Hematopoietic multipotent progenitor cell treated with erythropoietin and hydrocortisone succinate and interleukin-3 and kit ligand, for 15 days (in vitro differentiated cells): Measurements from ENCODE around the gene TERB1.
"Not testable (repeated sequence)": the region's sequence is repeated elsewhere in the genome, so short reads cannot be mapped to it uniquely, and the experiment has no call there.

Experiments
- DNase-seq: peaks from one replicate; pipeline ENCODE4 v3.0.0-alpha.2; 2015; ENCODE audit warnings: low spot score

TERB1 gene

DNA sequence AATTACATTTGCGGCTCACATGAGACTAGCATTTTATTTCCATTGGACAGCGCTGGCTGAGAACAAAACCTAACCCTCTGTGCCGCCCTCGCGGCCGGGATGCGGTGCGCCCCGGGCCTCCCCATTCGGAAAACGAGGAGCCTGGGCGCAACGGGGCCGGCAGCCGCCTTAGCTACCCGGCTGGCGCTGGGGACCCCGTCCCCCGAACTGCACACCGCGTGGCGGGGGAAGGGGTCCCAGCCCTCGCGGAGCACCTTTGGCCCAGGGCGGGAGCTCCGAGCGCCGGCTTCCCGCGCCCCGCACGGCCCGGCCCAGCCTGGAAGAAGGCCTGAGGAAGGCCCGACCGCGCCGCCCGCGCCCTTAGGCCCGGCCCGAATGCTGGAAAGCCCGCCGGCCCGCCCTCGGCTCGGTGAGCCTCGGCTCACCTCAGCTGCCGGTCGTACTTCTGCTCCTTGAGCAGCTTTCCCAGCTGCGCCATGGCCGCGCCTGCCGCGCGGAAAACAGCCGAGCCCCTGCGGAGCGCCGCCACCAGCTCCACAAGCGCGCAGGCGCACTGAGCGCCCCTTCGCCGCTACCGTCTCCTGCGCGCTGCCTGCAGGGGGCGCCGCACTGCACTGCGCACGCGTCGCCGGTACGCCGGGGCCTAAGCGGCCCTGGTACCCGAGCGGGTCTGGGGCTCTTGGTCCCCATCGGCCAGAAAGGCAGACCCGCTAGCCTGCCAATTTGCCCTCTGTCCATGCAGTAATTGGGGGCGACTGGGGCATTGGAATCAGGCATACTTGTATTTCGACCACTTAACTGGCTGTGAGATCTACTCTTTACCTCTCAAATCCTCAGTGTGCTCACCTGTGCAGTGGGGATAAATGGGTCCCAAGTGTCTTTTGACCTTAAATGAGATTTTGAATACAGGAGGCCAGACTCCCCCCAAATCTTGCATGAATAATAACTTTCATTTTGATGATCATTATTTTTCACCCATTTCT lies 29.3 kb upstream of the TERB1 start, which contains the start of gene NAE1:
TSS of gene NAE1 (minus strand) at position 555 of the 983 bp plus-strand sequence. CDS start at position 478, 77 bp downstream.
- peak; percentile 92 for DNase-seq

- no peak for DNase-seq
These were observed 22.6 kb upstream of the TERB1 start for GRCh38 chr16:66824006-66824405.

DNA sequence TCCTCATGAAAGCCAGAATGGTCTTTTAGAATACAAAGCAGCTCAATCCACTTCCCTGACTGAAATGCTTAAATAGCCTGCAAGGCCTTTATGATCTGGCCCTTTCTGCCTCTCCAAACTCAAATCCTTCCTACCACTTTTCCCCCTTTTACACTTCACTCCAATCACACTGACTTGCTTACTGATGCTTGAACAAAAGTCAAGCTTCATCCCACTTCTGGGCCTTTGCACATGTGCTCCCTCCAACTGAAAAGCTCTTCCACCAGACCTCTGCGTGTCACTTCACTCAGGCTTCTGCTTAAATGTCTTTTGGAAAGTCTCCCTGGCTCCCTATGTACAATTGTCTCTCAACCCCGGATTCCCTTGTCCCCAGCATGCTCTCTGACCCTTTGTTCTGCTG lies 13.3 kb upstream of the TERB1 start:
- no peak for DNase-seq

GRCh38 chr16:66811043-66811442 lies 9.7 kb upstream of the TERB1 start:
- no peak for DNase-seq

DNA sequence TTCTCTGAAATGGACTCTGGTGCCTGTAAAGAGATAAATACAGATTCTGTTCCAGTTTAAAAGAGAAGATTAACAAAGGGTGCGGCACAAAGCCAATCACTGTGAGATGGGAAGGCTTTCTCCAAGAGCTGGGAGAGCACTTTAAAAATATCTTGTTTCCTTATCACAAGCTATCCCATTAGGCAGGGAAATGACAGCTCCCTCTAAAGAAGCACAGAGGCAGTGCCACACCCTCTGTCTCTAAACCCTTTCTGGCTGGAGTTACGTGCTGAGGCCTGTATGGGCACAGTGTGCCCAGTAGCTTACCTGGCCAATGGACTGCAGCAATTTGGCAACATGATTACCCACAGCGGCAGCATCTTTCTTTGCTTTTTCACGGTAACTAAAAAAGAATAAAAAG lies 9.0 kb upstream of the TERB1 start:
- DNase-seq: no peak

DNA sequence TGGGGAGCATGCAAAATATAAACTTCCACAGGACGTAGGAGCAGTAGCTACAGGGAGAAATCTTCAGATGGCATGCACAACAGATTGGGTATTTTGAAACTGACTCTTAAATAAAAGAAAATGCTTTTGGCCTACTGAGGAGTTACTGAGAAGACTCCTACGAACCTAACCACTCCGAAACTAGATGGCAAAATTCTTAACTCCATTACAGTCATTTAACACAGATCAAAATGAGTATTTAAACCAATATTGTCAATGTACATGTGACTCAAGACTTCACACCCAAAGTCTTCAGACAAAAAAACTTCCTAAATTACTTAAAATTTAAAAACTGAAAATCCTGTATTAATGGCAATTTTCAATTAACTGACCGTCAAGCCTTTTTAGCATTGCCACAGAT lies 8.4 kb upstream of the TERB1 start:
- DNase-seq: no peak

DNA sequence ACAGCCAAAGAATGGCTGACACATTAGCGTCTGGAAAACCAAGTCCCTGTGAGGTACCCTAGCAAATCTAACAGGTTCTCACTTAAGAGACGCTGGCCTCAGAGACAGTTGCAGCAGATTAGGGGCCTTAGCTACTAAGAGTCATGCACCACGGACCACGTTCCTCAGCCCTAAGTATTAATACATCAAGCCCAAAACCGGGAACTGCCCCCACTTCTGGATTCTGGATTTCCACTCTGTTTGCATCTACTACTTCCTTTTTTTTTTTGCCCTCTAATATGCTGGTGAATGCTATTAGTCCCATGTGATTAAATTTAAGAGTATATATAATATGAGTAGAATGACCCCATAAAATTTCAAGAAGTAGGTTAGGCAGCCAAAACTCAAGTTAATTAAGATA lies 775 bp upstream of the TERB1 start:
- no peak for DNase-seq

GRCh38 chr16:66800856-66801255 lies 528 bp downstream of the TERB1 start:
- no peak for DNase-seq

- no peak for DNase-seq
These were observed 3.2 kb downstream of the TERB1 start for GRCh38 chr16:66798161-66798560.

DNA sequence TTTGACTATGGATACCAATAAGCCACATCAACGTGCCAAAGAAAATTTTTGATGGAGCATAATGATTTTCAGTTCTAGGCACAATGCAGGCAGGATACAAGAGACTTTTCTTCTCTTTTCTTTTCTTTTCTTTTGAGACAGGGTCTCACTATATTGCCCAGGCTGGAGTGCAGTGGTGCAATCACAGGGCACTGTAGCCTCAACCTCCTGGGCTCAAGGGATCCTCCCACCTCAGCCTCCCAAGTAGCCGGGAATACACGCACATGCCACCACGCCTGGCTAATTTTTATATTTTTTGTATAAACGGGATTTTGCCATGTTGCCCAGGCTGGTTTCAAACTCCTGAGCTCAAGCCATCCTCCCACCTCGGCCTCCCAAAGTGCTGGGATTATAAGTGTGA lies 7.4 kb downstream of the TERB1 start:
- DNase-seq: not testable (repeated sequence)

GRCh38 chr16:66790130-66790733 lies 11.2 kb downstream of the TERB1 start:
- DNase-seq: no peak

DNA sequence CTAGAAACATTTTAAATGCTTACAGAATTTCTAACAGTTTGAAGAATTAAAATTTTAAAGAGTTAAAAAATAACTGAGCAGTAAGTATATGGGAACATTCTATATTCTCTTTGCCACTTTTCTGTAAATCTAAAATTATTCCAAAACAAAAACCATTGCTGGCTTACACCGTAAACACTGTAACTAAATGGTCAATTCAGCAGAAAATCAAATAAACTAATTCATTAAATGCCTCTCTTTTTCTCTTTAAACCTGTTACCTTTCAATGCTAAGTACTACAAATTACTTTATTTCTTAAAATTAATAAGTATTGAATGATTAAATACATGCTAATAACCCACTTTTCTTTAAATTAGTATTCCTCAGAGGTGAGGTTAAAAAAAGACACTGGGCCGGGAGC lies 14.0 kb downstream of the TERB1 start:
- no peak for DNase-seq

DNA sequence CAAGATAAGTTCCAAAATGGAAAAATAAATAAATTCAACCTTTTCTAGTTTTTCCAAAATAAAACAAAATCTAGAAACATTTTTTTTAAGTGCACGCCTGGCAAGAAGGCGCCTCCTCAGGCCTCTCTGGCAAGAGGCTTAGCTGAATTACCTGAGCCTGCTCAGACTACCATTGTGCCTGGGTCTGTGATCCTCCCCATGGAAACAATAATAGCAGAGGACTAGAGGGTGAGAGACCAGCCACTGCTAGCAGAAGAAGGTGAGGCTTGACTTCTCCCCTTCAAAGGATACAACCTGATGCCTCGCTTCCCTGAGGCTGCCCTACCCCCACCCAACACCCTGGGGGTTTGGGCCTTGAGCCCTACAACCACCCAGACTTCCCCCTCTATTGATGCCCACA lies 14.8 kb downstream of the TERB1 start:
- no peak for DNase-seq

GRCh38 chr16:66776457-66776856 lies 24.9 kb downstream of the TERB1 start:
- DNase-seq: no peak

DNA sequence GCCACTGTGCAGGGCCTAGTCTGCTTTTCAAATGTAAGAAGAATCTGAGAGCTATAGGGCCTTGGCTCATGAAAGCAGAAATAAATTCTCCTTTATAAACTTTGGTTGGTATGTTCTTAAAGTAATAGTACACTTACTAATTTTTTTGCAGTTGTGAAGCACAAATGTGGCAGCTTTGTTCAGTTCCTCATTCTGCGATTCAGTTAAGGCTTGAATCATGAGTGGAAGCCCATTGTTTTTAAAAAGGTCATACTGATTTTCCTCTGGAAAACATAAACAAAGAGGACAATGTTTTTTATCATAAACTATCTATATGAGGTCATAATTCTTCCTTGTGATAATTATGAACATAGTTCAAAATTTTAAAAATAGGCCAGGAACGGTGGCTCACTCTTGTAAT lies 26.4 kb downstream of the TERB1 start:
- no peak for DNase-seq

DNA sequence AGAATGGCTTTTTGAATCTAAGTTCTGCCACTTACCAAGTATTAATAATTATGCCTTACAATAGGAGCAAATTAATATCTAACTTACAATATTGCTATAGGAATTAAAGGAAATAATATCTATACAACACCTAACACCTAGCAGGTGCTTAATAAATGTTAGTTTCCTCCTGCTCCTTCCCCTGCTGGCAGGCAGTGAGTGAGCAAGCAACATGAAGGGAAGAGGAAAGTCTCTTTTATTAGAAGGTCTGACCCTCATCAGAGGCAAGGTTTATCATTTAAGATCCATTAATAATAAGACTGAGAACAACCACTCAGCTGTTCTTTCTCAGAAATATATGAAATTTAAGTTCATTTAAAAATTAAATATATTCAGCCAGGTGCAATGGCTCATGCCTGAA lies 43.3 kb downstream of the TERB1 start:
- DNase-seq: no peak

GRCh38 chr16:66754819-66755218 lies 46.6 kb downstream of the TERB1 start:
- no peak for DNase-seq

- DNase-seq: no peak
These were observed 47.2 kb downstream of the TERB1 start for GRCh38 chr16:66754211-66754610.

DNA sequence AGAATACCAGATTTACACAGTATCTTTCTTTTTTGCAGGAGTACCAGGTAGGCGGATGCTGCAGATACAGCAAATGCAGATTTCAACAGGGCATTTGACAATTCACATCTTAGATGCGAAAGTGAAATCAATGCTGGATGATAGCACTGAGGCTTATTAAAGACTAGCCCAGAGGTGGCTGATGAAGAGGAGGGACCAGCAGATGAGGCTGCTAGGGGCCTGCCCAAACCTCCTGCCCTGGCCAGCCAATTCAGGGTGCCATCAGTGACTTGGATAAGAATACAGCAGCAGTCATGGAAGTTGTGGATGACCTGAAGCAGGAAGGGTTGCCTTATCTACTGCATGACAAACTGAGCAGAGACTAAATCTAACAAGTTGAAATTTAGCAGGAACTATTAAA lies 48.4 kb downstream of the TERB1 start:
- no peak for DNase-seq

GRCh38 chr16:66752379-66752778 lies 49.0 kb downstream of the TERB1 start:
- no peak for DNase-seq

DNA sequence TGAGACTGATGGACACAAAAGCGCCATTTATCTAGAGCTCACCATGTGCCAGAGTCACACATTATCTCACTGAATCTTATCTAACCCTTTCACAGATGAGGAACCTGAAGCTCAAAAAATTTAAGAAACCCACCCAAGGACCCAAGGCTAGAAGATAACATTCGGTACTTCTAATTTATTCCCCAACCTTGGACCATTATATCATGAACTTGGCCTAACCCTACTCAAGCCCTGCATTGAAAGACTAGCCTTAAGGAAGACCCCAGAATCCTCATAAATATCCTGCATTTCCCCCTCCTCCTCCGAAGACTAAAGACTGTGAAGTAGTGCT lies 49.4 kb downstream of the TERB1 start:
- DNase-seq: no peak

DNA sequence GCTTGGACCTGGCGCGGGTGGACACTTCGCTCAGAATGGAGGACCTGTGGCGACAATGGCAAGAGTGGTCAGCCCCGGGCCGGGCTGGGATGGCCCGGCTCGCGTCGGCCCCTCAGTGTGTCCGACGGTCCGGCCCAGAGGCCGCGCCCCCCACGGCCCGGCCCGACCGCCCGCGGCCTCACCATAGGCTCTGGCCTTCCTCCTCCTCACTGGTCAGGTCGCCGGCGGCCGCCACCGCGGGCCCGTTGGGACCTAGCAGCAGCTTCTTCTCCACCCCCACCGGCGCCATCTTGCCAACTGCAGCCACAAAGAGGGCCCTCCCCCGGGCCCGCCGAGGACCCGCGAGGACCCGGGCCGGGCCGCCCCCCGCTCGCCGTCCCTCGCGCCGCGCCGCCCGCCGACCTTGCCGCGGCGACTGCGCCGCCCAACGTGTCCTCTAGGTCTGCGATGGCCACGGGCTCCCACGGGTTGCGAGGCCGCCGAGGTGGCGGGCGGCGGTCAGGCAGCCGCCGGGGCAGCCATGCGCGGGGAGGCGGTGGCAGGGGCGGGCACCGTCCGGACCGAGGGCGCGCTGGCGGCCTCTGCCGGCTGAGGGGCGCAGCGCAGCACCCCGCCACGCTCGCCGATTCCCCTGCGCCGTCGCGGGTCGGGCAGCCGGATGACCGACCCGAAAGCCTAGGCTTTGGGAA lies 49.9 kb downstream of the TERB1 start, which contains the start of gene DYNC1LI2:
TSS of gene DYNC1LI2 (minus strand) at position 307 of the 689 bp plus-strand sequence. CDS start at position 289, 18 bp downstream.
- peak; percentile 83 for DNase-seq

GRCh38 chr16:66751053-66751302 lies 50.4 kb downstream of the TERB1 start:
- no peak for DNase-seq
